CD4-positive, alpha-beta T cell treated with Interleukin-21 for 1 hour (primary cell): ENCODE data around the gene DENND5A.
"Not testable (repeated sequence)": the region's sequence is repeated elsewhere in the genome, so short reads cannot be mapped to it uniquely, and the experiment has no call there.

Source experiments
- DNase-seq: peaks from one replicate; pipeline ENCODE4 v3.0.0-alpha.2; 2020

The DENND5A gene

DNA sequence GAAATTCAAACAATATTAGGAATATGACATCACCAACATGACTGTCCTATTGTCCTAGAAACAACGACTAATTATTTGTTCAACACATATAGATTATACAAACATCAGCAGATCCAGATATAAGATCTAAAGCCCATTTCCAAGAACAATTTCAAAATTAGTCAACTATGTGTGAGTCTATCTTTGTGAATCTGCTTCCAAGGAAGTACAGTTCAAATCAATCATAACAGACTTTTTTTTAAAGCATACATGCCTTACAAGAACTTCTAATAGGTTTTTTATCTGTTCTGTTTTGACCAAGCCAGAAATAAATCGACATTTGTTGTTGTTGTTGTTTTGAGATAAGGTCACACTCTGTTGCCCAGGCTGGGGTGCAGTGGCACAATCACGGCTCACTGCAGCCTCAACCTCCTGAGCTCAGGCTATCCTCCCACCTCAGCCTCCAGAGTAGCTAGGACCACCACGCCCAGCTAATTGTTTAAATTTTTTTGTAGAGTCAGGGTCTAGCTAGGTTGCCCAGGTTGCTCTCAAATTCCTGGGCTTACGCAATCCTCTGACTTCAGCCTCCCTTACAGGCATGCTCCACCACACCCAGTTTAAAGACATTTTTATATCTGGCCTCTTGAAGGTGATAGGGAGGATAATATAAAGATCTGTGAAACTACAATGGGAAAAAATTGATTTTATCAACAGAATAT is 54.8 kb downstream of the DENND5A start:
- DNase-seq = no peak

- not testable (repeated sequence) for DNase-seq
These were observed 55.5 kb downstream of the DENND5A start for GRCh38 chr11:9209604-9210003.

GRCh38 chr11:9208726-9209501 is 56.2 kb downstream of the DENND5A start:
- DNase-seq = no peak

DNA sequence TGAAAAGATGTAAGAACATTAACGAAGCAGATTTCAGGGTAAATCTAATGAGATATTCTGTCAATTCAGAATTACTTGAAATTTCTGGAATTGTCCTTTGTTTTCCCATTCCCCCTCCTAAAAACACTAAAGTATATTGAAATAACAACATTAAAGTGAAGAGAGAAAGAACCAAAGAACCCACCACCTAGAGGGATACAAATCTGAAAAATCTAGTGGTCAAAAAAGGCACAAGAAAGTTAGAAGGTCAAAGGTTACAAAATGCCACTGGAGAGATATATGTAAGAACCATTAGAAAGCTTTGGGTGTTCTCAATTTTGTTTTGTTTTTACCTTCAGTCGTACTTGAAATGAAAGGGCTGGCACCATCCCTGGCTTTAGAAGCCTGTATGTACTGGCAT is 57.9 kb downstream of the DENND5A start:
- no peak for DNase-seq

- DNase-seq = no peak
These were observed 58.7 kb downstream of the DENND5A start for GRCh38 chr11:9206496-9206895.

- DNase-seq = peak; percentile 30
These were observed 61.3 kb downstream of the DENND5A start for GRCh38 chr11:9203691-9204311.

- no peak for DNase-seq
These were observed 63.6 kb downstream of the DENND5A start for GRCh38 chr11:9201372-9202162.

DNA sequence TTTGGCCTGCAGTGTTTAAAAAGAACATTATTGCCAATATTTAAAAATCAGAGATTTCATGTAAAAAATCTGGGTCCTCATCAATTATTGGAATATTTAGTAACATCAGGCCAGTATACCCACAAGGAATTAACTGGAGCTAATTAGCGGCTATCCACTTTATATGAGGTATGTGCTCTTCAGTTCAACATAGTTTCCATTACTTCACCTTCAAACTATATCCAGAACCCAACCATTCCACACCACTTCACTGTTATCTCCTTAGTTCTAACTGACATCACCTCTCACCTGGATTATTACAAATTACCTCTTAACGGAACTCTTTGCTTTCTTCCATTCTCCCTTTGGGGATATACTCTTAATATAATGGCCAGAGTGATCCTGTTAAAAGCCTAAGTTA is 64.7 kb downstream of the DENND5A start:
- DNase-seq = no peak

- DNase-seq = no peak
These were observed 71.8 kb downstream of the DENND5A start for GRCh38 chr11:9193316-9193715.

- DNase-seq = no peak
These were observed 72.6 kb downstream of the DENND5A start for GRCh38 chr11:9192561-9192960.

DNA sequence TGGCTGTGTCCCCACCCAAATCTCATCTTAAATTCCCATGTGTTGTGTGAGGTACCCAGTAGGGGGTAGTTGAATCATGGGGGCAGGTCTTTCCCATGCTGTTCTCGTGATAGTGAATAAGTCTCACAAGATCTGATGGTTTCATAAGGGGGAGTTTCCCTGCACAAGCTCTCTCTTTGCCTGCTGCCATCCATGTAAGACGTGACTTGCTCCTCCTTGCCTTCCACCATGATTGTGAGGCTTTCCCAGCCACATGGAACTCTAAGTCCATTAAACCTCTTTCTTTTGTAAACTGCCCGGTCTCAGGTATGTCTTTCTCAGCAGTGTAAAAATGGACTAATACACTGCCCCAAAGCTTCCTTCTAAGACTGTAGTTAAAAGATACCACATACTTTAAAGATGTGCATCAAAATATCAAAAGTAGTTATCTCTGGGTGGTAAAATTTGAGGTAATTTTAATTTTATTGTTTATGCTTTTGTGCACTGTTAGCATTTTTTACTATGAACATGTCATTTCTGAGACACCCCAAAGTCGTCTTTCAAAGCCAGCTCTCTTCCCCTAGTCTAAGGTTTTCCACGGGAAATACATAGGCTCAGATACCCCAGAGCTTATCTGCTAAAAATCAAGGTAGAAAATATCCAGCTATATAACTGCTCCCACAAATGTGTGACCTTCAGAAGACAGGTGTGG is 74.7 kb downstream of the DENND5A start:
- DNase-seq = not testable (repeated sequence)

GRCh38 chr11:9188860-9189259 is 76.3 kb downstream of the DENND5A start:
- not testable (repeated sequence) for DNase-seq

DNA sequence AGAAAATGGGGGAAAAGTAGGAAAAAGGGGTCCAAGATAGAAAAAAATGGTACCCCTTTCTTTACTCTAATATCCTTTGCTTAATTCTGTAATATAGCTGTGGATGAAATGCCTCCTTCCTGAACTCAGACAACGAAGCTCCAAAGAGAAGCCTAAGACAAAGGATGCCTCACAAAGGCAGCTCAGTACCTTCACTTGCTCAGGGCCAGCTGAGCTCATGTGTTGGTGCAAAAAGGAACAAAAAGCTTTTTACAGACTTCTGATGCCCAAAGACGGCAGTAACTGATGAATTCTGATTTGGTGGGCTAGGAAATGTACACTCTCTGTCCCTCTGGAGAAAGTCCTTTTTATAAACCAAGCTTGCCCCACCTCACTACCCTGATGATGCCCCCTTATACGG is 77.5 kb downstream of the DENND5A start:
- no peak for DNase-seq

- no peak for DNase-seq
These were observed 80.6 kb downstream of the DENND5A start for GRCh38 chr11:9184516-9184915.

DNA sequence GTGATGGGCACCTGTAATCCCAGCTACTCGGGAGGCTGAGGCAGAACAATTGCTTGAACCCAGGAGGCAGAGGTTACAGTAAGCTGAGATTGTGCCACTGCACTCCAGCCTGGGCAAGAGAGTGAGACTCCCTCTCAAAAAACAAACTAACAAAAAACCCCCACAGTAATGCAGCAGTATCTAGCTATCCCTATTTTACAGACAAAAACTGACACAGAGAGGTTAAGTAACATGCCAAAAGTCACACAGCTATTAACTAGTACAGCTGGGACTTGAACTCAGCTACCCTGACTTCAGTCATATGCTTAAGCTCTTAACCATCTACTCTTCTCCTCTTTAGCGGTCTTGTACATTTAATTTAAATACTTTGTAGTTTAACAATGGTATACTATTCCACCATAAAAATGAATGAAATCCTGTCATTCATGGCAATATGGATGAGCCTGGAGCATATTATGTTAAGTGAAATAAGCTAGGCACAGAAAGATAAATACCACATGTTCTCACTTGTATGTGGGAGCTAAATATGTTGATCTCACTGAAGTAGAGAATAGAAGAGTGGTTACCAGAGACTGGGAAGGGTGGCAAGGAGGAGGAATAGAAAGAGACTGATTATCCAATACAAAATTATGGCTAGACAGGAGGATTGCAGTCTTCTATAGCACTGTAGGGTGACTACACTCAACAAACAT is 82.8 kb downstream of the DENND5A start:
- no peak for DNase-seq

GRCh38 chr11:9180784-9181183 is 84.4 kb downstream of the DENND5A start:
- DNase-seq = no peak

DNA sequence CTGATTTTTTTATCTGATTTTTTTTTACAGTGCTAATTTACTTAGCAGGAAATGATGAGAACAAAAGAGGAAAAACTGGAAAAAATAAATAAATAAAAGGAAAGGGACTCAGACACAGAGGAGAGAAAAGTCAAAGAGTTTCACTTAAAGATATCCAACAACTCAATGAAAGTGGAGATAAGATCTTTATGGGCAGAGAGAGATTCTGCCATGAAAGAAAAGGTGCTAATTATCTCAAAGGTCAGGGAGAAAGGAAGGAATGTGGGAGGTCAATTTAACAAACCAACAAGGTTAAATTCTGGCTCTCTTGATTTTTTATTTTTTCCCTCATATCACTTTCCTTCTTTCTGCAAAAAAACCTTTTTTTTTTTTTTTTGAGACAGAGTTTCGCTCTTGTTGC is 86.0 kb downstream of the DENND5A start:
- DNase-seq = no peak

DNA sequence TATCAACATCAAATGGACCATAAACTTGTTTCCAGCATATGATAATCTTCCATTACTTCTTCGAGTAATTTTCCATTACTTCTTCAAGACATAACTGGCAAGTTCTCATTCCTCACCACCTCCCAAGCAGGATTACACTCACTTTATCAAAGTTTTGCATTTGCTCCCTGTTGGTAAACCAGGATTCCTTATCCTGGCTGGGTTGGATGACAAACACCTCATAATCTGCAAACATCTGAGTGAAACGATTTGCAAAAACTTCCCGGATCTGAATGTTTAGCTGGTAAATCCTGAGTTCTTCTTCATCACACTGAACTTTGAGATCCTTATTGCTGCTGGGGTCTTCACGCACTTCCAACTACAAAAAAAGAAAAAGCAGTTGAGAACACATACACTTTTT is 86.4 kb downstream of the DENND5A start:
- DNase-seq = no peak

GRCh38 chr11:9177438-9178091 is 87.6 kb downstream of the DENND5A start:
- no peak for DNase-seq

DNA sequence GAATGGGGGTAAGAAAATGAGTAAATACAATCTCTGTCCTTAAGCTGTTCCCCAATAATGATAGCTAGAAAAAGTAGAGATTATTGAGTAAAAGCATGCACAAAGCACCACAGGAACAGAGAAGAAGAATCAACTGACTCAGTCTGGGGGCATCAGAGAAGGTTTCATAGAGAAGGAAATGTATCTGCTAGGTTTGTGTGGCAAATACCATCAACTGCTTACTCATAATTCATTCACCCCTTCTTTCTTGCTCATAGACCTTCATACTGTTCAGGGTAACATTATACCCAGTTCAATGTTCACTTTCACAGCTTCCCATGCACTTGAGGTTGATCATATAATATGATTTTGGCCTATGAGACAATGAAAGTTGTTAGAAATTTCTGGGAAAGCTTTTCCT is 88.6 kb downstream of the DENND5A start:
- DNase-seq = no peak

GRCh38 chr11:9176136-9176535 is 89.0 kb downstream of the DENND5A start:
- no peak for DNase-seq
